Adipocyte (in vitro differentiated cells): ENCODE data around the gene JPH2.
"Not testable (repeated sequence)": the region's sequence is repeated elsewhere in the genome, so short reads cannot be mapped to it uniquely, and the experiment has no call there.

Source experiments
- DNase-seq: peaks from one replicate; pipeline ENCODE4 v3.0.0-alpha.2; 2015; ENCODE audit warnings: low read depth
- H3K27me3 ChIP-seq: replicated peaks from 2 replicates; pipeline ENCODE4 v1.7.0; 2013; ENCODE audit warnings: mild to moderate bottlenecking, low read length, moderate library complexity; ENCODE audit not compliant: control insufficient read depth, insufficient read depth
- H3K36me3 ChIP-seq: 2 replicates; pipeline ENCODE4 v1.7.0; 2013; ENCODE audit warnings: low read length, mild to moderate bottlenecking, moderate library complexity; ENCODE audit not compliant: control insufficient read depth, insufficient read depth, severe bottlenecking
- H3K4me1 ChIP-seq: 2 replicates; pipeline ENCODE4 v1.7.0; 2013; ENCODE audit warnings: mild to moderate bottlenecking, low read length, moderate library complexity; ENCODE audit not compliant: control insufficient read depth, insufficient read depth
- H3K4me3 ChIP-seq: 2 replicates; pipeline ENCODE4 v1.7.0; 2013; ENCODE audit warnings: mild to moderate bottlenecking, low read length, moderate library complexity
- H3K9ac ChIP-seq: 2 replicates; pipeline ENCODE4 v1.7.0; 2013; ENCODE audit warnings: mild to moderate bottlenecking, low read length, moderate library complexity
- H3K9me3 ChIP-seq: 2 replicates; pipeline ENCODE4 v1.7.0; 2013; ENCODE audit warnings: mild to moderate bottlenecking, low read length, moderate library complexity; ENCODE audit not compliant: control insufficient read depth

Gene JPH2

GRCh38 chr20:44199877-44200276 lies 12.9 kb upstream of the JPH2 start:
- Histone ChIP-seq H3K4me1 (peaks cover 46% of the 10 kb centered on the region), H3K27me3 (no peaks in the 10 kb centered on the region), H3K9me3 (no peaks in the 10 kb centered on the region), H3K9ac (no peak overlapping the region), H3K36me3 (peaks cover 75% of the 10 kb centered on the region), H3K4me3 (peak overlapping the region; percentile 24)
- DNase-seq: no peak

DNA sequence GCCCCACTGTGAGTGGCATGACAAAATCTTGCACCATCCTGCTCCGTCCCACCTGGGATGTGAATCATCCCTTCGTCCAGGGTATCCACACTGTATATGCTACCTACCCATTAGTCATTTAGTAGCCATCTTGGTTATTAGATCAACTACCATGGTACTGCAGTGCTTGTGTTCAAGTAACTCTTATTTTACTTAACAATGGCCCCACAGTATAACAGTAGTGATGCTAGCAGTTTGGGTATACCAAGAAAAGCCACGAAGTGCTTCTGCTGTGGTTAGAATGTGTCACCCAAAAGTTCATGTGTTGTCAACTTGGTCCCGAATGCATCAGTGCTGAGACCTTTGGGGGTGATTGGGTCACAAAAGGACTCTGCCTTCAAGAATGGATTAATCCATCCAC lies 11.9 kb upstream of the JPH2 start:
- no peaks in the 10 kb centered on the region for H3K27me3 ChIP-seq
- no peak for DNase-seq
- H3K36me3 ChIP-seq: peaks cover 69% of the 10 kb centered on the region
- peaks cover 37% of the 10 kb centered on the region for H3K4me1 ChIP-seq
- no peaks in the 10 kb centered on the region for H3K9me3 ChIP-seq
- no peak overlapping the region for H3K4me3 ChIP-seq
- H3K9ac ChIP-seq: no peak overlapping the region

GRCh38 chr20:44196271-44196670 lies 9.3 kb upstream of the JPH2 start:
- no peak overlapping the region for H3K9ac ChIP-seq
- no peaks in the 10 kb centered on the region for H3K9me3 ChIP-seq
- peaks cover 52% of the 10 kb centered on the region for H3K36me3 ChIP-seq
- H3K4me1 ChIP-seq: peaks cover 19% of the 10 kb centered on the region
- H3K27me3 ChIP-seq: no peaks in the 10 kb centered on the region
- DNase-seq: no peak
- no peak overlapping the region for H3K4me3 ChIP-seq

DNA sequence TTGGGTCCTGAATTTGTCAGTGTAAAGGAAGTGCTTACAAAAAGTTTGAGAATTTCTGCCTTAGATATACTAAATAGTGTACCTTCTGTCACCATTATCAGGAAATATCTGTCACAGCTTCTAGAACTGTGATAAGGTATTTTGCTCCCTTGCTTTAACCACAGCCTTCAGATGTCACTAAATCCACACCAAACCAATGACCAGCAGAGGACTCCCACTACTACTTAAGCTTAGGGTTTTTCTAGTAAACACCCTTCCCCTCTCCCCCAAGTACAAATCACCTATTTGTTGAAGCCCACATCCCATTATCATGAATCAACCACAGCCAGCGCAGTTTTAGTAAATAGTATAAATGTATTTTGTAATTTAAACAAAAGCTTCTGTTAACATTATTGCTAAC lies 8.6 kb upstream of the JPH2 start:
- no peak for DNase-seq
- no peaks in the 10 kb centered on the region for H3K27me3 ChIP-seq
- H3K9ac ChIP-seq: no peak overlapping the region
- no peak overlapping the region for H3K4me3 ChIP-seq
- no peaks in the 10 kb centered on the region for H3K9me3 ChIP-seq
- peaks cover 13% of the 10 kb centered on the region for H3K4me1 ChIP-seq
- H3K36me3 ChIP-seq: peaks cover 46% of the 10 kb centered on the region

GRCh38 chr20:44193801-44194200 lies 6.8 kb upstream of the JPH2 start:
- Histone ChIP-seq H3K36me3 (peaks cover 27% of the 10 kb centered on the region), H3K9me3 (no peaks in the 10 kb centered on the region), H3K4me3 (no peak overlapping the region), H3K9ac (no peak overlapping the region), H3K27me3 (no peaks in the 10 kb centered on the region), H3K4me1 (peaks cover 9% of the 10 kb centered on the region)
- DNase-seq: no peak

- H3K4me3 ChIP-seq, H3K9me3 ChIP-seq, H3K36me3 ChIP-seq, H3K27me3 ChIP-seq, DNase-seq, H3K9ac ChIP-seq: not testable (repeated sequence)
- H3K4me1 ChIP-seq: peaks cover 27% of the 10 kb centered on the region
These were observed 4.7 kb upstream of the JPH2 start for GRCh38 chr20:44191640-44192039.

DNA sequence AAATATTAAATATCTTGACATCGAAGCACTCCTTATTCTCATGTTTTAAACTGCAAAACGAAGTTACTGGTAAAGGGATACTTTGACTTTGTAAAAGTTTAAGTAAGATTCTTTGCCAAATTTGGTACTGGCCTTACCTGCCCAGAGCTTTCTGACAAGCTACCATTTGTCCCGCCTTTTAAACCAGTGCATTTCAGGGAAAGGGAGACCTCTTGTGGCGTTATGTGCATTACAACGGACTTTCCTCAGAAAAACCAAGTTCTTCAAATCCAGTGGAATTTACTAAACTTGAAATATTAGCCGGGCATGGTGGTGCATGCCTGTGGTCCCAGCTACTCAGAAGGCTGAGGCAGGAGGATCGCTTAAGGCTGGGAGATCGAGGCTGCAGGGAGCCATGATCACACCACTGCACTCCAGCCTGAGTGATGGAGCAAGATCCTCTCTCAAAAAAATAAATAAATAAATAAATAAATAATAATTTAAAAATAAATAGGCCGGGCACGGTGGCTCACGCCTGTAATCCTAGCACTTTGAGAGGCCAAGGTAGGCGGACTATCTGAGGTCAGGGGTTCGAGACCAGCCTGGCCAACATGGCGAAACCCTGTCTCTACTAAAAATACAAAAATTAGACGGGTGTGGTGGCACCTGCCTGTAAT lies 3.3 kb upstream of the JPH2 start:
- H3K36me3 ChIP-seq, H3K9ac ChIP-seq, H3K9me3 ChIP-seq, H3K4me3 ChIP-seq, H3K27me3 ChIP-seq: not testable (repeated sequence)
- DNase-seq: peak; percentile 90
- peaks cover 26% of the 10 kb centered on the region for H3K4me1 ChIP-seq

- peaks cover 26% of the 10 kb centered on the region for H3K4me1 ChIP-seq
- H3K9me3 ChIP-seq: no peaks in the 10 kb centered on the region
- H3K9ac ChIP-seq: peak overlapping the region; percentile 71
- no peaks in the 10 kb centered on the region for H3K36me3 ChIP-seq
- peak; percentile 44 for DNase-seq
- no peak overlapping the region for H3K4me3 ChIP-seq
- H3K27me3 ChIP-seq: no peaks in the 10 kb centered on the region
These were observed 1.8 kb upstream of the JPH2 start for GRCh38 chr20:44188752-44189151.

DNA sequence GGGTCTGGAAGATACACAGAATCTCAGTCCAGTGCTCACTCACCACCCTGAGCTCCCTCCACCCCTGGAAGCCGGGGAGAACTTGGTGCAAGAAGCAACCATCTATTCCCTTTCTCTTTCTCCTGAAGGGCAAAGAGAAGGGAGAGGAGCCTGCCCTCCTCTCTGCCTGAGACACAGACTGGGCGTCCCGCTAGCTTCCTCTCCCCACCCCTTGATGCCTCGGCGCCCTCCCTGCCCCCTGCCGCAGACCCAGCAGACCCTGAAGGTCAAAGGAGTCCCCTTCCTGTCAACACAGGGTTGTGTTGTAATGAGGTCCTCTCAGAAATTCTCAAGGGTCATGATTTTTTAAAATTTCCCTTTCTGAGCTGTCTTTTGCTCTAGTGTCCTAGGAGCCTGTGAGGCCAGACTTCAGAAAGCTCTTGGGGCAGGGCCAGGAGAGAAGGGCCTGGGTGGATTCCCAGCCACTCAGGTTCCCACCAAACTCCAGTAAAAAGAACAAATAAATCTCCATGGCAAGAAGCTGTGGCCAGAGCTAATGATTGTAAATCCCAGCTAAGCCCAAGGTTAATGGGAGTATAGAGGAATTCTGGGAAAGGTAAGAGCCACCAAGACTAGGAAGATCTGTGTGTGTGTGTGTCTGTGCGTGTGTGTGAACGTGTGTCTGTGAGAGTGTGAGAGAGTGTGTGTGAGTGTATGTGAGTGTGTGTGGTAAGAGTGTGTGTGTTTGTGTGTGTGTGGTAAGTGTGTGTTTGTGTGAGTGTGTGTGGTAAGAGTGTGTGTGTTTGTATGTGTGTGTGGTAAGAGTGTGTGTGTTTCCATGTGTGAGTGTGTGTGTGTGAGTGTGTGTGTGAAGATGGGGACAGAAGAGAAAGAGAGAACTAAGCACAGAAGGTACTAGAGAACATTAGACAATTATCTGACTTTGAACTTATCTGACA lies 1.1 kb upstream of the JPH2 start:
- peak overlapping the region; percentile 74 for H3K4me3 ChIP-seq
- H3K27me3 ChIP-seq: peaks cover 2% of the 10 kb centered on the region
- DNase-seq: peak; percentile 54
- H3K9me3 ChIP-seq: no peaks in the 10 kb centered on the region
- H3K36me3 ChIP-seq: no peaks in the 10 kb centered on the region
- H3K4me1 ChIP-seq: peaks cover 26% of the 10 kb centered on the region
- peak overlapping the region; percentile 71 for H3K9ac ChIP-seq

- Histone ChIP-seq H3K36me3 (no peaks in the 10 kb centered on the region), H3K27me3 (peaks cover 13% of the 10 kb centered on the region), H3K9ac (peak overlapping the region; percentile 71), H3K4me1 (peaks cover 26% of the 10 kb centered on the region), H3K9me3 (no peaks in the 10 kb centered on the region), H3K4me3 (peak overlapping the region; percentile 74)
- DNase-seq: peak; percentile 48
These were observed 324 bp downstream of the JPH2 start for GRCh38 chr20:44186674-44187053.

- DNase-seq: no peak
- no peak overlapping the region for H3K9ac ChIP-seq
- peaks cover 26% of the 10 kb centered on the region for H3K4me1 ChIP-seq
- no peak overlapping the region for H3K4me3 ChIP-seq
- H3K9me3 ChIP-seq: no peaks in the 10 kb centered on the region
- H3K27me3 ChIP-seq: peaks cover 13% of the 10 kb centered on the region
- no peaks in the 10 kb centered on the region for H3K36me3 ChIP-seq
These were observed 787 bp downstream of the JPH2 start for GRCh38 chr20:44186201-44186600.
